Activated CD8-positive, alpha-beta memory T cell treated with anti-CD3 and anti-CD28 coated beads for 36 hours (primary cell): Measurements from ENCODE around the gene ZNF283. TPM values are rescaled to one million over a fixed set of nuclear protein-coding genes. Genes with fewer than 3 reads are reported as not detected.
"Not testable (repeated sequence)": the region's sequence is repeated elsewhere in the genome, so short reads cannot be mapped to it uniquely, and the experiment has no call there.

Experiments
- CTCF ChIA-PET: fragments of 350-600 bp; sonication (Branson Sonifier 250); formaldehyde crosslinking; loops from one replicate; lab custom pipeline; 2021; ENCODE audit warnings: antibody characterized with exemption; lab: Charles Lee
- POLR2A ChIA-PET: fragments of 350-600 bp; sonication (Branson Sonifier 250); formaldehyde crosslinking; loops from one replicate; lab custom pipeline; 2021; ENCODE audit warnings: antibody characterized with exemption; lab: Charles Lee
- total RNA-seq, 2 experiments: library from RNA; stranded (reverse); gene quantifications; one replicate each; pipeline ENCODE4 v1.2.3, GENCODE V29; 2021

The ZNF283 gene
- total RNA-seq, 2 experiments from 2014 or later = 4.8 to 5.0 TPM

DNA sequence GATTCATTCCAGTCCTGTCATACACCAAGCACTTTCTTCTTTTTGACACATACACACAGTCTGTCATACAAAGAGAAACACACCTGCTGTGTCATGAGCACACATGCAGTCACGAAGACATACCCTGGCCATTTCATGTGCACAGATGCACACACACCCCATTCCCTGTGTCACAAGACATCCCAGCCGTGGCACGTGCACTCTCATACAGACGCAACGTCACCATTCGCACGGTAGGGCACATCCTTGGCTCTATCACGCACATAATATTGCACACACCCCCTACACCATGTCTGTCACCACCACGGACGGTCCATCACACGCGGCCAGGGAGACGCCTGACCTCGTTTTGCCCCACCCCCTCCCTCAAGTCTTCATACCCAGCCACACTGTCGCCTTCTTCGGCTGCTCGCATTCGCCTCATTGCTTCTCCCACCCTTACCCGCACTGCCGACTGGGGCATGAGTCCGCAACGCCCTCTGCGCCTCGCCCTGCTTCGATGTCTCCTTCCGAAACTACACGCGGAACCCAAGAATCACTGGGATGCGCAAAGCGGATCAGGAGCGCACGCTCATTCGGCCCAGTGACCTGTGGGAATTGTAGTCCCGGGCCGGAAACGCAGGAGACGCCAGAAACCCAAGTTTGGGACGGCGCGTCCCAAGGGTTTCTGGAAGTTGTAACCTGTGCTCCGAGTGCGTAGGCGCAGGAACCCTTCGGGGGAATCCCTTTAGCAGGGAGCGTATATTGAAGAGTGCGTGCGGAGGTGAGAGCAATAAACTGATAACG lies 6.8 kb upstream of the ZNF283 start:
- POLR2A ChIA-PET = interaction anchor here (0.6 kb wide), 1 partner anchor 152 kb away, joined by 4 read pairs; no protein-coding TSS in a partner anchor
- CTCF ChIA-PET = interaction anchor here (1.3 kb wide), 1 partner anchor 373 kb away, joined by 3 read pairs; no protein-coding TSS in a partner anchor

DNA sequence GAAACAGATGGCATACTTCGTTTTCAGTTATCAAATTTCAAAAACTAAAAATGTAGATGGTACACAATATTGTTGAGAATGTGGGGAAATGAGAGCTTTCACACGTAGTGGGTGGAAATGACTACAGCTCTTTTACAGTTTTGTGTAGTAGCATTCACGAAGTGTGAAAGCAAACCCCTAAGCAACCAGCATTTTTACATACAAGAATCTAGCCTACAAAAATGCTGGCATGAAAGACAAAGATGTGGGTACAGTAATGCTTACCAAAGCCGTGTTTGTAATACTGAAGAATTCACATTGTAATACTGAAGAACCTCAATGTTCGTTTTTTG lies 6.3 kb upstream of the ZNF283 start:
- CTCF ChIA-PET = interaction anchor here (1.3 kb wide), 1 partner anchor 374 kb away, joined by 3 read pairs; no protein-coding TSS in a partner anchor
- POLR2A ChIA-PET = no interaction called here

DNA sequence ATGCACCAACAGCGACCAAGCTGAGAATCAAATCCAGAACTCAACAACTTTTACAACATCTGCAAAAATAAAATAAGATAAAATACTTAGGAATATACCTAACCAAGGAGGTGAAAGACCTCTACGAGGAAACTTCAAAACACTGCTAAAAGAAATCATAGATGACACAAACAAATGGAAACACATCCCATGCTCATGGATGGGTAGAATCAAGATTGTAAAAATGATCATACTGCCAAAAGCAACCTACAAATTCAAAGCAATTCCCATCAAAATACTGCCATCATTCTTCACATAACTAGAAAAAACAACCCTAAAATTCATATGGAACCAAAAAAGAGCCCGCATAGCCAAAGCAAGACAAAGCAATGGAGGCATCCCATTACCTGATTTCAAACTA lies 3.3 kb upstream of the ZNF283 start:
- CTCF ChIA-PET, POLR2A ChIA-PET: not testable (repeated sequence)

DNA sequence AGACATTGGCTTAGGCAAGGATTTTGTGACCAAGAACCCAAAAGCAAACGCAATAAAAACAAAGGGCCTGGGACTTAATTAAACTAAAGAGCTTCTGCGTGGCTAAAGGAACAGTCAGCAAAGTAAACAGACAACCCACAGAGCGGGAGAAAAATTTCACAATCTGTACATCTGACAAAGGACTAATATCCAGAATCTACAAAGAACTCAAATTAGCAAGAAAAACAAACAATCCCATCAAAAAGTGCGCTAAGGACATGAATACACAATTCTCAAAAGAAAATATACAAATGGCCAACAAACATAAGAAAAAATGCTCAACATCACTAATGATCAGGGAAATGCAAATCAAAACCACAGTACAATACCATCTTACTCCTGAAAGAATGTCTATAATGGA lies 2.5 kb upstream of the ZNF283 start:
- POLR2A ChIA-PET, CTCF ChIA-PET: not testable (repeated sequence)

DNA sequence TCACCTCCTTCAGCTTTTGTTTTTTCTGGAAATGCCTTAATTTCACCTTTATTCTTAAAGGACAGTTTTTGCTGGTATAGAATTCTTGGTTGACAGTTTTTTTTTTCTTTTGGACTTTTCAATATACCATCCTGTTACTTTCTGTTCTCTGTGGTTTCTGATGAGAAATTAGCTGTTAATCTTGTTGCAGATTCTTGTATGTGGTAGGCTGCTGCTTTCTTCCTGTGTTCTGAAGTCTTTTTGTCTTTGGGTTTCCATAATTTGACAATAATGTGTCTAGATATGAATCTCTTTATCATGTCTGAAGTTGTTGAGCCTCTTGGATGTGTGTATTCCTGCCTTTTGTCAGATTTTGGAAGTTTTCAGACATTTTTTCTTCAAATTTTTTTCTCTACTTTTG lies 12.0 kb downstream of the ZNF283 start:
- POLR2A ChIA-PET = no interaction called here
- CTCF ChIA-PET = no interaction called here

DNA sequence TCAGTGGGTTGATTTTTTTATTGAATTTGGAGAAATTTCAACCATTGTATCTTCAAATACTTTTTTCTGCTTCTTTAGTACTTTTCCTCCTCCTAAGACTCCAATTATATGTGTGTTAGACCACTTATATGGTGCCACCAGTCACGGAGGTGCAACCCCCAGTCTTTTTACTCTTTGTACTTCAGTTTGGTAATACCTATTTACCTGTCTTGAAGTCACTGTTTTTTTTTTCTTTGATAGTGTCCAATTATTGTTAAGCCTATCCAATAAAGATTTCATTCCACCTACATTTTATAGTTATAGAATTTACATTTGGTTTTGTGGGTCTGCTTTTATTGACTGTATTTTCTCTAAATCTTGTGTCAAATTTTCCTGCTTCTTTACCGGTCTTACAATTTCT lies 14.9 kb downstream of the ZNF283 start:
- ChIA-PET CTCF (no interaction called here), POLR2A (no interaction called here)

DNA sequence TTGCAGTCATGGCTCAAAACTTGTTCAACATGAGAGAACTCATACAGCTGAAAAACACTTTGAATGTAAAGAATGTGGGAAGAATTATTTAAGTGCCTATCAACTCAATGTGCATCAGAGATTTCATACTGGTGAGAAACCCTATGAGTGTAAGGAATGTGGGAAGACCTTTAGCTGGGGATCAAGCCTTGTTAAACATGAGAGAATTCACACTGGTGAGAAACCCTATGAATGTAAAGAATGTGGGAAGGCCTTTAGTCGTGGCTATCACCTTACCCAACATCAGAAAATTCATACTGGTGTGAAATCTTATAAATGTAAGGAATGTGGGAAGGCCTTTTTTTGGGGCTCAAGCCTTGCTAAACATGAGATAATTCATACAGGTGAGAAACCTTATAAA lies 20.1 kb downstream of the ZNF283 start:
- POLR2A ChIA-PET = no interaction called here
- CTCF ChIA-PET = no interaction called here

DNA sequence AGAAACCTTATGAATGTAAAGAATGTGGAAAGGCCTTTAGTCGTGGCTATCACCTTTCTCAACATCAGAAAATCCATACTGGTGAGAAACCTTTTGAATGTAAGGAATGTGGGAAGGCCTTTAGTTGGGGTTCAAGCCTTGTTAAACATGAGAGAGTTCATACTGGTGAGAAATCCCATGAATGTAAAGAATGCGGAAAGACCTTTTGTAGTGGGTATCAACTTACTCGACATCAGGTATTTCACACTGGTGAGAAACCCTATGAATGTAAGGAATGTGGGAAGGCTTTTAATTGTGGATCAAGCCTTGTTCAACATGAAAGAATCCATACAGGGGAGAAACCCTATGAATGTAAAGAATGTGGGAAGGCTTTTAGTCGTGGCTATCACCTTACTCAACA lies 20.8 kb downstream of the ZNF283 start:
- POLR2A ChIA-PET = no interaction called here

DNA sequence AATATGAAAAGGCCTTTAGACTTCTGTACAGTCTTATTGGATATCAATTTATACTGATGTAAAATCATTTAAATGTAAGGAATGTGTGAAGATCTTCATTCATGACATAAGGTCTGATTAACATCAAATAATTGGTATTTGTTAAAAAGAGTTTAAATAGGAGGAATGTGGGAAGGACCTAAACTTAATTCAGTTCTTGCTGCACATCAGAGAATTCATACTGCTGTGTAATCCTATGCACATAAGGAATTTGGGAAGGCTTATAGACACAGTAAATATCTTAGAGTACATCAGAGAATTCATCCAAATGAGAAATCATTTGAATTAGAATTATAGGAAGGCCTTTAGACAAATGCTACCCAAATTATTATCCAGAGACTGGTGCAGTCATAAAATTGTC lies 21.7 kb downstream of the ZNF283 start:
- ChIA-PET CTCF (no interaction called here), POLR2A (no interaction called here)

More for the DNA sequence above, 20.8 kb downstream of the ZNF283 start:
- CTCF ChIA-PET = no interaction called here

DNA sequence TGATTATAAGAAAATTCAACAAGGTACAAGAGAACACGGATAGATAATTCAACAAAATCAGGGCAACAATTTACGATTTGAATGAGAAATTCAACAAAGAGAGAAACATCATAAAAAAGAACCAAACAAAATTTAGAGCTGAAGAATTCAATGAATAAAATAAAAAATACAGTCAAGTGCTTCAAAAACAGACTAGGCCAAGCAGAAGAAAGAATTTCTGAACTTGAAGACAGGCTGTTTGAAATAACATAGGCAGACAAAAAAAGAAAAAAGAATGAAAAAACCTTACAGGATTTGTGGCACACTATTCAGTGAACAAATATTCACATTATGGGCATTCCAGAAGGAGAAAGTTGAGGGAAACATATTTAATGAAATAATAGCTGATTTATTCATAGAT lies 31.1 kb downstream of the ZNF283 start:
- CTCF ChIA-PET = no interaction called here
- POLR2A ChIA-PET = no interaction called here

DNA sequence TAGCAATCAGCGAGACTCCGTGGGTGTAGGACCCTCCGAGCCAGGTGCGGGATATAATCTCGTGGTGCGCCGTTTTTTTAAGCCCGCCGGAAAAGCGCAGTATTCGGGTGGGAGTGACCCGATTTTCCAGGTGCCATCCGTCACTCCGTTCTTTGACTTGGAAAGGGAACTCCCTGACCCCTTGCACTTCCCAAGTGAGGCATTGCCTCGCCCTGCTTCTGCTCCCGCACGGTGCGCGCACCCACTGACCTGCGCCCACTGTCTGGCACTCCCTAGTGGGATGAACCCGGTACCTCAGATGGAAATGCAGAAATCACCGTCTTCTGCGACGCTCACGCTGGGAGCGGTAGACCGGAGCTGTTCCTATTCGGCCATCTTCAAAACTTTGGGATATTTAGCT lies 39.8 kb downstream of the ZNF283 start:
- POLR2A ChIA-PET = not testable (repeated sequence)

DNA sequence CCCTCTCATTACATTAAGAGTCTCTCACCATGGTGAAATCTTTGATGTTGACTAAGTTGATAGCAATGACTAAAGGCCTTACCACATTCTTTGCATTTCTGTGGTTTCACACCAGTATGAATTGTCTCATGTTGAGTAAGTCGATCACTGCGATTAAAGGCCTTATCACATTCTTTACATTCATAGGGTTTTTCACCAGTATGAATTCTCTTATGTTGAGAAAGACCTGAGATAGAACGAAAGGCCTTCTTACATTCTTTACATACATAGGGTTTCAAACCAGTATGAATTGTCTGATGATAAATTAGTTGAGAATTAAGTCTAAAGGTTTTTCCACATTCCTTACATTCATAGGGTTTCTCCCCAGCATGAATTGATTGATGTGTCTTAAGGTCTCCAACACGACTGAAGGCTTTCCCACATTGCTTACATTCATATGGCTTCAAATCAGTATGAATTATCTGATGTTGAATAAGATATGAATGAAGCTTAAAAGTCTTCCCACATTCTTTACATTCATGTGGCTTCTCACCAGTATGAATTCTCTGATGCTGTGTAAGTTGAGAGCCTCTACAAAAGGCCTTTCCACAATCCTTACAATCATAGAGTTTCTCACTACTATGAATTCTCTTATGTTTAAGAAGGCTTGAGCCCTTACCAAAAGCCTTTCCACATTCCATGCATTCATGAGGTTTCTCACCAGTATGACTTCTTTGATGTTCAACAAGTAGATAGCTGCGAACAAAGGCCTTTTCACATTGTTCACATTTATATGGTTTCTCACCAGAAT lies 45.6 kb downstream of the ZNF283 start:
- POLR2A ChIA-PET = no interaction called here
- CTCF ChIA-PET = no interaction called here

More for the DNA sequence above, 39.8 kb downstream of the ZNF283 start:
- CTCF ChIA-PET = not testable (repeated sequence)

DNA sequence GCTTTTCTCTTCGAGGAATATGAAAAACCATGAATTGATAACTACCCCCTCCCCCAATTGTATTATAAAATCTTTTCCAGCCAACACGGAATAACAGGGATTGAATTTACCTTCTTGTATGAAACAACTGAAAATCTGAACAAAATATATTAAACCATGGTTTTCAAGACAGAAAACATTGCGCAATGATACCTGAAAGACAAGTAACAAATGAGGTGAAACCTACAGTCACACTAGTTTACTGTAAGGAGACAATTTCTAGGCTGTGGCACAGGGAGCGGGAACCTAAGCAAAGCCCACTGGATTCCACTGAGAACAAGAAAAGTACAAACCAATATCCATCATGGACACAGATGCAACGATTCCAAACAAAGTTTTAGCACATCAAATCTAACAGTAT lies 53.4 kb downstream of the ZNF283 start:
- CTCF ChIA-PET = no interaction called here
- POLR2A ChIA-PET = no interaction called here

DNA sequence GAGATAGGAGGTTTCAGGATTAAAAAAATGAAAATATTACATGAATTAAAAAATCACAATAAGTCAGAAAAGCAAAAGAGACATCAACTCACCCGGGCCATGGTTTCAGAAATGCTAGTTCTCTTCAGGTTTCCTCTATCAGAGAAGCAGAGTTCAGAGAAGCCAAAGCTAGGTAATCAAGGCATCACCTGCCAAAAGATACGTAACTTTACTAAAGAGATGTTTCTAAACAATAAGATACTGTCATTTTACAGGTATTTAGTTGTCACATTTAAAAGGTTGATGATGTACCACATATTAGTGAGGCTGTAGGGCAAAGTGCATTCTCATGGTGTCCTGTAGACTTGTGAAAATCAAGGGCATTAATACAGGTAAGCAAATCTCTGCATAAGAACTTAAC lies 56.7 kb downstream of the ZNF283 start, which contains the start of gene ZNF404:
Gene ZNF404 (minus strand): TSS at position 101 of the 400 bp plus-strand sequence.
- POLR2A ChIA-PET = no interaction called here
- CTCF ChIA-PET = no interaction called here

DNA sequence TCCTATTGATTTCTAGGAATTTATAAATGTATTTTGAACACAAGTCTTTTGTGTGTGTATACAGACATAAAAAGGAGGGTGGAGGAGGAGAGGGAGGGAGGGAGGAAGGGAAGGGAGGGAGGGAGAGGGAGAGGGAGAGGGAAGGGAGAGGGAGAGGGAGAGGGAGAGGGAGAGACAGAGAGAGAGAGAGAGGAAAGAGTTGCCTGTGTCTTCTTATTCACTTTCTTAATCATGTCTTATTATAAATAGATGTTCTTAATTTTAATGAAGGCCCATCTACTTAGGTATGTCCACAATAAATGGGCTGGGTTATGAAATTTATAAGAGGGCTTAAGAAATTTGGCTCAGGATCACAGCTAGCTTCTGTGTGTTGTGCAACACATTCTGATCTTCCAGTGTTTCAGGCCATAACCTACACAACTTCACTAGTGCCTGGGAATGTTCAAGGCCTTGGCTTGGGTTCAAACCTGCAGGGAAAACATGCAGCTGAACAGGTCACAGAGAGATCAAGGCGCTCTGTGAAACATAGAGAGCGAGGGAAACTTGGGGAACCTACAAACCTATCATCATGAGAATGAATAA lies 68.7 kb downstream of the ZNF283 start:
- CTCF ChIA-PET = no interaction called here
- POLR2A ChIA-PET = no interaction called here

Other genes starting within 250 kb of the ZNF283 start
- 10 to 100 TPM; 27.7 to 28.1 TPM for gene IRGQ, start 231.2 kb upstream of the ZNF283 start, total RNA-seq
- gene ZNF576, start 230.7 kb upstream of the ZNF283 start, total RNA-seq = 10 to 100 TPM; 21.0 TPM
- under 1 TPM; 0.08 to 0.40 TPM for gene SRRM5, start 215.2 kb upstream of the ZNF283 start, total RNA-seq
- 10 to 100 TPM; 19.8 to 20.1 TPM for gene ZNF428, start 207.7 kb upstream of the ZNF283 start, total RNA-seq
- gene CADM4, start 187.5 kb upstream of the ZNF283 start, total RNA-seq = under 1 TPM; 0.17 to 0.48 TPM
- gene PLAUR, start 157.2 kb upstream of the ZNF283 start, total RNA-seq = 1 to 10 TPM; 6.3 to 6.6 TPM
- not detected for gene IRGC, start 111.2 kb upstream of the ZNF283 start, total RNA-seq
- 10 to 100 TPM; 77.6 to 80.4 TPM for gene SMG9, start 72.4 kb upstream of the ZNF283 start, total RNA-seq
- gene KCNN4, start 46.3 kb upstream of the ZNF283 start, total RNA-seq = 10 to 100 TPM; 83.8 to 89.2 TPM
- gene LYPD5, start 24.9 kb upstream of the ZNF283 start, total RNA-seq = under 1 TPM; 0.32 to 0.73 TPM
- 1 to 10 TPM; 1.2 to 1.5 TPM for gene ZNF404, start 56.6 kb downstream of the ZNF283 start, total RNA-seq
- gene ZNF45, start 108.0 kb downstream of the ZNF283 start, total RNA-seq = 10 to 100 TPM in 1 of 2 experiments, 1 to 10 TPM in 1; 8.9 to 10.0 TPM
- 1 to 10 TPM; 1.3 to 1.4 TPM for gene ZNF221, start 123.9 kb downstream of the ZNF283 start, total RNA-seq
- gene ZNF155, start 156.9 kb downstream of the ZNF283 start, total RNA-seq = 1 to 10 TPM; 4.3 to 4.8 TPM
- 1 to 10 TPM; 2.3 to 3.6 TPM for gene ZNF230, start 175.6 kb downstream of the ZNF283 start, total RNA-seq
- gene ZNF222, start 198.1 kb downstream of the ZNF283 start, total RNA-seq = 1 to 10 TPM; 1.7 to 1.8 TPM
- 1 to 10 TPM in 1 of 2 experiments, under 1 TPM in 1; 0.57 to 1.3 TPM for gene ZNF223, start 224.7 kb downstream of the ZNF283 start, total RNA-seq
- 1 to 10 TPM; 1.8 to 1.9 TPM for gene ZNF284, start 244.8 kb downstream of the ZNF283 start, total RNA-seq